ENCODE data around the gene CDC14A.

GRCh38 chr1:100397681-100398080, 45.4 kb downstream of the CDC14A start:
- TF ChIP-seq CTCF (IDR thresholded peaks at IDR 0.05; ENCODE audit: extremely low read depth in 1 of 2, insufficient read depth in 1 of 2, low read depth in 1 of 2, low read length in 2 of 2) (no peak), POLR2A (IDR thresholded peaks at IDR 0.05; ENCODE audit: low read depth, low read length) (no peak), POLR2AphosphoS5 (IDR thresholded peaks at IDR 0.05; ENCODE audit: insufficient read depth, low read depth, low read length) (no peak), GATA2 (IDR thresholded peaks at IDR 0.05; ENCODE audit: insufficient read depth, insufficient read length, low read depth, low read length) (no peak), EZH2 (IDR thresholded peaks at IDR 0.05; ENCODE audit: borderline replicate concordance, low read depth, low read length, severe bottlenecking) (no peak)

Data from endothelial cell of umbilical vein (primary cell).